Measurements from ENCODE around the gene LBHD2. TPM values are rescaled to one million over a fixed set of nuclear protein-coding genes. Genes with fewer than 3 reads are reported as not detected.

The LBHD2 gene
- total and polyA plus RNA-seq, 2 of the 8 experiments (the other 6 are each of a cell fraction or from before 2014, with no cell fraction given) = not detected

GRCh38 chr14:103091883-103092222 is 7.8 kb downstream of the LBHD2 start:
- no peak overlapping the region for H3K23ac ChIP-seq (ENCODE audit: insufficient read length)
- no peak overlapping the region; the same call in 1 of the 2 replicates for H2AFZ ChIP-seq (ENCODE audit: low read length)
- no peaks in the 10 kb centered on the region for H3K9me3 ChIP-seq (ENCODE audit: insufficient read depth in 2 of 2, low read depth in 1 of 2, low read length in 1 of 2)
- H2BK15ac ChIP-seq (ENCODE audit: low read length) = no peak overlapping the region
- peak overlapping the region; percentile 94 for H4K8ac ChIP-seq (ENCODE audit: extremely low read depth, insufficient read depth, low read length)
- H2BK12ac ChIP-seq (ENCODE audit: low read depth, low read length) = no peak overlapping the region
- no peak overlapping the region for H2BK20ac ChIP-seq (ENCODE audit: low read length)
- H4K5ac ChIP-seq (ENCODE audit: insufficient read length, low read depth, low read length) = no peak overlapping the region
- WGBS, 2 experiments (ENCODE audit: extremely low coverage in 1 of 2, insufficient coverage in 1 of 2, insufficient read length in 1 of 2, insufficient replicate concordance in 2 of 2, low coverage in 1 of 2, low lambda C conversion rate in 2 of 2, missing lambda C conversion rate in 1 of 2) = 88% methylated on average over 7 of the region's 9 CpGs; no CpG with 5 or more reads in 1 of the 2 experiments
- H3K36me3 ChIP-seq (ENCODE audit: control insufficient read depth in 2 of 4, insufficient read depth in 4 of 4, low read length in 3 of 4) = no peaks in the 10 kb centered on the region
- no peak overlapping the region; the same call in 1 of the 2 replicates for H2BK5ac ChIP-seq (ENCODE audit: low read depth, low read length)
- no peaks in the 10 kb centered on the region for H3K79me2 ChIP-seq (ENCODE audit: control insufficient read depth in 1 of 2, insufficient read depth in 2 of 2, low read length in 2 of 2)
- H3K9ac ChIP-seq (replicated peaks in 1 of 4; ENCODE audit: extremely low read depth in 1 of 4, low read depth in 3 of 4, low read length in 3 of 4) = no peak overlapping the region
- CTCF ChIA-PET (ENCODE audit: partially characterized antibody) = interaction anchor here (0.5 to 3.2 kb wide), 8 partner anchors 8 to 544 kb away, joined by 3 to 16 read pairs (median 4); no protein-coding TSS in a partner anchor
- H3K4ac ChIP-seq (replicated peaks; ENCODE audit: insufficient read length, low read depth, low read length) = no peak overlapping the region
- POLR2A ChIA-PET (ENCODE audit: partially characterized antibody) = no interaction called here
- H2AK5ac ChIP-seq (ENCODE audit: low read depth, low read length) = no peak overlapping the region
- H3K79me1 ChIP-seq (ENCODE audit: low read depth, low read length) = no peaks in the 10 kb centered on the region
- TF ChIP-seq RXRA (IDR thresholded peaks at IDR 0.05; ENCODE audit: insufficient read depth, low read depth, low read length) (no peak), SP2 (IDR thresholded peaks at IDR 0.05; ENCODE audit: low read length) (no peak), NRF1 (IDR thresholded peaks at IDR 0.05; ENCODE audit: low read depth, low read length) (no peak), BRCA1 (IDR thresholded peaks at IDR 0.05; ENCODE audit: low read depth, low read length) (no peak), KDM1A (IDR thresholded peaks at IDR 0.05; ENCODE audit: borderline replicate concordance, low read length) (peak; percentile 95)
- H3K4me1 ChIP-seq (replicated peaks in 1 of 4; ENCODE audit: control insufficient read depth in 3 of 4, insufficient read depth in 4 of 4, low read length in 3 of 4) = peaks cover 2 to 17% (median 5%) of the 10 kb centered on the region in 4 experiments; a peak in 6 of 7 replicates
- peak overlapping the region in 2 of 4 experiments; percentile 18 to 59; a peak in 5 of 8 replicates for H3K4me3 ChIP-seq (ENCODE audit: extremely low read depth in 1 of 4, insufficient read depth in 2 of 4, low read depth in 3 of 4, low read length in 4 of 4)
- H3K14ac ChIP-seq (ENCODE audit: insufficient read length) = no peak overlapping the region
- peaks cover 0 to 1% of the 10 kb centered on the region in 2 experiments for H4K20me1 ChIP-seq (replicated peaks in 1 of 2; ENCODE audit: control insufficient read depth in 1 of 2, insufficient read depth in 2 of 2, low read length in 2 of 2)
- peaks cover 0 to 12% (median 6%) of the 10 kb centered on the region in 4 experiments; a peak in 4 of 7 replicates for H3K27me3 ChIP-seq (replicated peaks in 1 of 4; ENCODE audit: control insufficient read depth in 3 of 4, extremely low read depth in 1 of 4, insufficient read depth in 3 of 4, low read length in 3 of 4)
- peak overlapping the region; percentile 69 to 82 for H3K4me2 ChIP-seq (ENCODE audit: insufficient read depth in 1 of 2, low read depth in 2 of 2, low read length in 2 of 2)
- no peak overlapping the region for H2BK120ac ChIP-seq (replicated peaks; ENCODE audit: low read depth, low read length)
- no peak overlapping the region for H3K27ac ChIP-seq (ENCODE audit: low read depth, low read length)
- FAIRE-seq (no peak), DNase-seq (ENCODE audit: low read depth in 1 of 2, low spot score in 2 of 2) (no peak)
- no peak overlapping the region for H3K56ac ChIP-seq (replicated peaks; ENCODE audit: insufficient read length, low read depth, low read length)
- H3K23me2 ChIP-seq (ENCODE audit: low read depth, low read length) = peaks cover 4% of the 10 kb centered on the region; the same call in 1 of the 2 replicates
- H3K18ac ChIP-seq (ENCODE audit: extremely low read depth, low read length) = peak overlapping the region; percentile 68; the same call in 1 of the 2 replicates
- H4K91ac ChIP-seq (replicated peaks; ENCODE audit: insufficient read length, low read length) = no peak overlapping the region
